Mammary epithelial cell (primary cell): Measurements from ENCODE around the gene LTK.
"Not testable (repeated sequence)": the region's sequence is repeated elsewhere in the genome, so short reads cannot be mapped to it uniquely, and the experiment has no call there.

Experiments
- EZH2 ChIP-seq: IDR thresholded peaks from 2 replicates; pipeline ENCODE4 v1.6.1; 2012; ENCODE audit warnings: low read length, inconsistent platforms, borderline replicate concordance
- TF ChIP-seq, protein P1 (sequence below), 2 donors: IDR thresholded peaks in 1 of 2; conservative IDR thresholded peaks in 1 of 2; 2 replicates each; pipeline ENCODE4 v1.5.1; 2011 to 2012; ENCODE audit warnings: inconsistent platforms in 2 of 2, low read length in 2 of 2, mild to moderate bottlenecking in 2 of 2, control low read depth in 1 of 2, low read depth in 1 of 2; ENCODE audit not compliant: insufficient read depth in 1 of 2; ENCODE audit errors: extremely low read depth in 1 of 2

DNA sequence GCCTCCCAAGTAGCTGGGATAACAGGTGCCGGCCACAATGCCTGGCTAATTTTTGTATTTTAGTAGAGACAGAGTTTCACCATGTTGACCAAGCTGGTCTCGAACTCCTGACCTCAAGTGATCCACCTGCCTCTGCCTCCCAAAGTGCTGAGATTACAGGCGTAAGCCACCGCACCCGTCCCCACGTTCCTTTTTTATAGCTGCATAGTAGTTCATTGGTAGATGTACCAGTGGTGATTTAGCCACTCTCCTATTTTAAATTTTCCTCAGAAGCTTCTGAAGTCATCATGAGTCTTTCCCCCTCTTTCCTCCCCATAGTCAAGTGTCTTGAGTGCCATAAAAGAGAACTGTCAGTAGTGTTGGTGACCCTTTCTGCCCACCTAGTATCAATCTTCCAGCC is 44.0 kb downstream of the LTK start:
- TF ChIP-seq, protein P1, sequence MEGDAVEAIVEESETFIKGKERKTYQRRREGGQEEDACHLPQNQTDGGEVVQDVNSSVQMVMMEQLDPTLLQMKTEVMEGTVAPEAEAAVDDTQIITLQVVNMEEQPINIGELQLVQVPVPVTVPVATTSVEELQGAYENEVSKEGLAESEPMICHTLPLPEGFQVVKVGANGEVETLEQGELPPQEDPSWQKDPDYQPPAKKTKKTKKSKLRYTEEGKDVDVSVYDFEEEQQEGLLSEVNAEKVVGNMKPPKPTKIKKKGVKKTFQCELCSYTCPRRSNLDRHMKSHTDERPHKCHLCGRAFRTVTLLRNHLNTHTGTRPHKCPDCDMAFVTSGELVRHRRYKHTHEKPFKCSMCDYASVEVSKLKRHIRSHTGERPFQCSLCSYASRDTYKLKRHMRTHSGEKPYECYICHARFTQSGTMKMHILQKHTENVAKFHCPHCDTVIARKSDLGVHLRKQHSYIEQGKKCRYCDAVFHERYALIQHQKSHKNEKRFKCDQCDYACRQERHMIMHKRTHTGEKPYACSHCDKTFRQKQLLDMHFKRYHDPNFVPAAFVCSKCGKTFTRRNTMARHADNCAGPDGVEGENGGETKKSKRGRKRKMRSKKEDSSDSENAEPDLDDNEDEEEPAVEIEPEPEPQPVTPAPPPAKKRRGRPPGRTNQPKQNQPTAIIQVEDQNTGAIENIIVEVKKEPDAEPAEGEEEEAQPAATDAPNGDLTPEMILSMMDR (conservative IDR thresholded peaks at IDR 0.05 in 1 of 2, IDR thresholded peaks at IDR 0.05 in 1 of 2; ENCODE audit: extremely low read depth in 1 of 2, insufficient read depth in 1 of 2, low read depth in 1 of 2, low read length in 2 of 2) = not testable (repeated sequence)
- not testable (repeated sequence) for TF ChIP-seq EZH2
